K562 (cell line): ENCODE results near the gene MAN1A1. TPM values are rescaled to one million over a fixed set of nuclear protein-coding genes. Genes with fewer than 3 reads are reported as not detected.
A peak's percentile ranks its signal among the peaks of the same experiment; 100 is the strongest.

ENCODE experiments used
- ARNT ChIP-seq, 2 experiments: fragments of 450-650 bp; IDR thresholded peaks; 2 replicates each; pipeline ENCODE4 v1.6.1; 2016; ENCODE audit warnings: mild to moderate bottlenecking in 1 of 2
- ERF ChIP-seq: fragments of 450-650 bp; formaldehyde crosslinking; IDR thresholded peaks from 2 replicates; pipeline ENCODE4 v1.4.0; 2020; ENCODE audit warnings: mild to moderate bottlenecking, mixed read lengths
- GABPA ChIP-seq: fragments of 200-800 bp; sonication (Bioruptor generic); conservative IDR thresholded peaks from 2 replicates; pipeline ENCODE4 v1.6.1; 2016; ENCODE audit warnings: low read depth, missing genetic modification characterization, missing compliant biosample characterization
- HNRNPH1 ChIP-seq: fragments of 200-400 bp; formaldehyde crosslinking; optimal IDR thresholded peaks from 2 replicates; pipeline ENCODE3; 2017; ENCODE audit warnings: low read depth, mild to moderate bottlenecking, low read length, moderate library complexity
- HSF4 ChIP-seq: fragments of 250-450 bp; sonication (Bioruptor Pico); IDR thresholded peaks from 2 replicates; pipeline ENCODE4 v2.1.2; 2022; ENCODE audit warnings: mild to moderate bottlenecking, moderate library complexity, borderline replicate concordance
- KLF6 ChIP-seq: fragments of 250-450 bp; sonication (Bioruptor Pico); IDR thresholded peaks from 2 replicates; pipeline ENCODE4 v1.4.0; 2020; ENCODE audit warnings: mild to moderate bottlenecking, moderate library complexity, borderline replicate concordance
- LEF1 ChIP-seq: fragments of 450-650 bp; IDR thresholded peaks from 2 replicates; pipeline ENCODE4 v1.6.1; 2016; ENCODE audit warnings: mild to moderate bottlenecking
- NCOA2 ChIP-seq, 2 experiments: fragments of 450-650 bp; IDR thresholded peaks; 2 replicates each; pipeline ENCODE4 v1.6.1; 2018; ENCODE audit warnings: mild to moderate bottlenecking in 2 of 2, moderate library complexity in 1 of 2; ENCODE audit not compliant: partially characterized antibody in 2 of 2
- NCOR1 ChIP-seq: fragments of 450-650 bp; IDR thresholded peaks from 2 replicates; pipeline ENCODE4 v1.6.1; 2016; ENCODE audit warnings: mild to moderate bottlenecking, moderate library complexity
- PHB ChIP-seq: fragments of 250-450 bp; sonication (Bioruptor Pico); IDR thresholded peaks from 2 replicates; pipeline ENCODE4 v1.5.0; 2021
- PHF20 ChIP-seq: fragments of 450-650 bp; IDR thresholded peaks from 2 replicates; pipeline ENCODE4 v1.6.1; 2018; ENCODE audit not compliant: partially characterized antibody
- POLR2AphosphoS2 ChIP-seq: IDR thresholded peaks from 2 replicates; pipeline ENCODE4 v1.6.1; 2012; ENCODE audit warnings: low read length, improper control_type of control experiment
- PRMT5 ChIP-seq: sonication (generic); formaldehyde crosslinking; IDR thresholded peaks from 2 replicates; pipeline ENCODE4 v1.5.0; 2020; ENCODE audit warnings: missing genetic modification reagents
- RBM14 ChIP-seq: fragments of 200-400 bp; formaldehyde crosslinking; IDR thresholded peaks from 2 replicates; pipeline ENCODE4 v1.6.1; 2018; ENCODE audit warnings: low read depth, mild to moderate bottlenecking, low read length, moderate library complexity, borderline replicate concordance; ENCODE audit not compliant: insufficient read depth
- RCOR1 ChIP-seq, 2 experiments: IDR thresholded peaks; 2 replicates each; pipeline ENCODE4 v1.6.1; 2012; ENCODE audit warnings: low read depth in 2 of 2, low read length in 2 of 2, borderline replicate concordance in 1 of 2, improper control_type of control experiment in 1 of 2
- RHOXF2B ChIP-seq: fragments of 250-450 bp; sonication (Bioruptor Pico); conservative IDR thresholded peaks from 2 replicates; pipeline ENCODE4 v1.5.1; 2021
- STAT5A ChIP-seq: IDR thresholded peaks from 2 replicates; pipeline ENCODE4 v1.6.1; 2012; ENCODE audit warnings: low read length, inconsistent platforms, borderline replicate concordance
- XRCC5 ChIP-seq: fragments of 200-400 bp; formaldehyde crosslinking; IDR thresholded peaks from 2 replicates; pipeline ENCODE4 v1.6.1; 2017; ENCODE audit warnings: low read depth, mild to moderate bottlenecking, low read length
- ZC3H11A ChIP-seq: IDR thresholded peaks from 2 replicates; pipeline ENCODE4 v1.6.1; 2012; ENCODE audit warnings: low read depth, low read length, improper control_type of control experiment
- ZFX ChIP-seq: sonication (generic); formaldehyde crosslinking; IDR thresholded peaks from 2 replicates; pipeline ENCODE4 v1.8.0; 2022; ENCODE audit warnings: mild to moderate bottlenecking, missing genetic modification reagents, moderate library complexity
- ZNF184 ChIP-seq: sonication (generic); formaldehyde crosslinking; IDR thresholded peaks from 2 replicates; pipeline ENCODE4 v1.5.0; 2020; ENCODE audit warnings: missing genetic modification reagents
- polyA plus RNA-seq, 8 experiments: library from polyadenylated mRNA; depleted of rRNA in 4 of 8; stranded (reverse) in 5 of 8; unstranded in 3 of 8; fragments of >200 nt; fragmentation: Nextera tagmentation in 2 of 8; fragmentation: Illumina TruSeq in 1 of 8; extraction: Ambion mirVana in 2 of 8; extraction: Trizol in 1 of 8; gene quantifications; 2 replicates each; pipeline versions ENCODE4 v1.2.1 to v1.2.3, GENCODE V29; 2011 to 2014; ENCODE audit warnings: inconsistent platforms in 1 of 8, missing spikeins in 1 of 8
- total RNA-seq, 7 experiments: library from RNA; depleted of rRNA in 6 of 7; stranded (reverse); fragments of >200 nt in 6 of 7; fragmentation: Illumina TruSeq in 2 of 7; extraction: Trizol in 2 of 7; gene quantifications; 2 replicates each; pipeline versions ENCODE4 v1.2.1 to v1.2.3, GENCODE V29; 2011 to 2021; ENCODE audit warnings: low replicate concordance in 1 of 7
- TF ChIP-seq, protein P1 (sequence below): sonication (generic); formaldehyde crosslinking; IDR thresholded peaks from 2 replicates; pipeline ENCODE4 v1.8.0; 2022; ENCODE audit warnings: mild to moderate bottlenecking, low read depth, missing genetic modification reagents
- TF ChIP-seq, protein P2 (sequence below): fragments of 250-450 bp; sonication (Bioruptor Pico); IDR thresholded peaks from 2 replicates; pipeline ENCODE4 v1.5.0; 2021
- TF ChIP-seq, protein P3 (sequence below): fragments of 450-650 bp; IDR thresholded peaks from 2 replicates; pipeline ENCODE4 v1.6.1; 2017; ENCODE audit warnings: mild to moderate bottlenecking, moderate library complexity

Gene MAN1A1
- total and polyA plus RNA-seq, 9 of the 15 experiments (the other 6 are each of a cell fraction or from before 2014, with no cell fraction given) = 24.5 to 78.4 (median 59.7) TPM

DNA sequence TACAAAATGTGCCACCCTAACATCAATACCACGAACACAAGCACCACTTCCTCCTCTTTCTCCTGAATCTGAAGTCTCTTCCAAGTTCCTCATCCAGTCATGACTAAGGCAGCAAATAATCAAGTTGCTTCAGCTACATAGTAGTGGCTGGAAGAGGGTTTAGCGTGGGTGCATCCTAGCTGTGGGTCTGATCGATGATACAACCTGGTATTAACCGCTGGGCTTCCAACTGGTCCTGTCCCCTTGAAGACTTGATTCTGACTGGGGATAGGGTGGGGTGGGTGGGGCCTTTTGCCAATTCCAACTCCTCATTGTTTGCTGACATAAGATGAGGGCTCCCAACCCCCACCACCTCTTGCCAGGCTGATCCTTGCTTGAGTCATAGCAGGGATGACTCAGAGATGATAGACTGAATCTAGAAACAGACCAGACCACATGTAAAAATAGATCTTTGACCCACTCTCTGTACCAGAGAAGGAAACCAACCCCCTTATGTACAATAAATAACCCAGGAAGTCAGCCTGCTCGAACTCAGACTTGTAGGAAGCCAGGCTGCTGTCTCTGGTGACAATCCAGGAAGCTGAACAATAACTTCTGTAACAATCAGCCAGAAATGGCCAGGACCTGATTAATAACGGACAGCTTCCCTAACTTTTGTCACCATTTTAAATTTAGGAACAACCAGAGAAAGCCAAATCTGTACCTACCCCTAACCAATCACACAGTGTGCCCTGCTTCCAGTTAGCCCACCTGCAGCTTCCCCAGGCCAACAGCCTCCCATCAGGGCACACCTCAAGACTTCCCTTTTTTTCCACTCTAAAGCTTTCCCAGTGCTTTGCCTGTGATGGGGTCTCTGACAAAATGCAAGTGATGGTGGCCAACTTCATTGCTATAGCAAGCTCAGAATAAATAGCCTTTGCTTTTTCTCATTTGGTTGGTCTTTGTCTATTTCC is 202.2 kb downstream of the MAN1A1 start (continued):
- TF ChIP-seq, protein P1, sequence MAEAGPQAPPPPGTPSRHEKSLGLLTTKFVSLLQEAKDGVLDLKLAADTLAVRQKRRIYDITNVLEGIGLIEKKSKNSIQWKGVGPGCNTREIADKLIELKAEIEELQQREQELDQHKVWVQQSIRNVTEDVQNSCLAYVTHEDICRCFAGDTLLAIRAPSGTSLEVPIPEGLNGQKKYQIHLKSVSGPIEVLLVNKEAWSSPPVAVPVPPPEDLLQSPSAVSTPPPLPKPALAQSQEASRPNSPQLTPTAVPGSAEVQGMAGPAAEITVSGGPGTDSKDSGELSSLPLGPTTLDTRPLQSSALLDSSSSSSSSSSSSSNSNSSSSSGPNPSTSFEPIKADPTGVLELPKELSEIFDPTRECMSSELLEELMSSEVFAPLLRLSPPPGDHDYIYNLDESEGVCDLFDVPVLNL (CRISPR knock-in tag) = no peak
- TF ChIP-seq RCOR1 (IDR thresholded peaks at IDR 0.05; ENCODE audit: borderline replicate concordance in 1 of 2, low read depth in 2 of 2, low read length in 2 of 2) (peak in 1 of 2 experiments; percentile 21; a peak in 1 of 4 replicates), ZC3H11A (no peak), XRCC5 (0 out of 2 replicates have a peak, but pooled peaks have one; percentile 41), RHOXF2B (CRISPR knock-in tag) (no peak), POLR2AphosphoS2 (no peak), ZFX (CRISPR knock-in tag) (no peak), PHF20 (no peak), GABPA (tag) (peak; percentile 31; the same call in 1 of the 2 replicates), KLF6 (CRISPR knock-in tag) (no peak), ARNT (IDR thresholded peaks at IDR 0.05) (peak in 1 of 2 experiments; percentile 63; a peak in 3 of 4 replicates), PRMT5 (CRISPR knock-in tag) (no peak), NCOR1 (peak; percentile 84), RBM14 (no peak), HNRNPH1 (no peak), NCOA2 (IDR thresholded peaks at IDR 0.05; ENCODE audit: partially characterized antibody in 2 of 2) (no peak), LEF1 (no peak), STAT5A (peak; percentile 18; the same call in 1 of the 2 replicates), HSF4 (no peak), PHB (CRISPR knock-in tag) (no peak), ZNF184 (no peak), ERF (peak; percentile 54; the same call in 1 of the 2 replicates)
- TF ChIP-seq, protein P2, sequence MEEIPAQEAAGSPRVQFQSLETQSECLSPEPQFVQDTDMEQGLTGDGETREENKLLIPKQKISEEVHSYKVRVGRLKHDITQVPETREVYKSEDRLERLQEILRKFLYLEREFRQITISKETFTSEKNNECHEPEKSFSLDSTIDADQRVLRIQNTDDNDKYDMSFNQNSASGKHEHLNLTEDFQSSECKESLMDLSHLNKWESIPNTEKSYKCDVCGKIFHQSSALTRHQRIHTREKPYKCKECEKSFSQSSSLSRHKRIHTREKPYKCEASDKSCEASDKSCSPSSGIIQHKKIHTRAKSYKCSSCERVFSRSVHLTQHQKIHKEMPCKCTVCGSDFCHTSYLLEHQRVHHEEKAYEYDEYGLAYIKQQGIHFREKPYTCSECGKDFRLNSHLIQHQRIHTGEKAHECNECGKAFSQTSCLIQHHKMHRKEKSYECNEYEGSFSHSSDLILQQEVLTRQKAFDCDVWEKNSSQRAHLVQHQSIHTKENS (CRISPR knock-in tag) = no peak
- TF ChIP-seq, protein P3, sequence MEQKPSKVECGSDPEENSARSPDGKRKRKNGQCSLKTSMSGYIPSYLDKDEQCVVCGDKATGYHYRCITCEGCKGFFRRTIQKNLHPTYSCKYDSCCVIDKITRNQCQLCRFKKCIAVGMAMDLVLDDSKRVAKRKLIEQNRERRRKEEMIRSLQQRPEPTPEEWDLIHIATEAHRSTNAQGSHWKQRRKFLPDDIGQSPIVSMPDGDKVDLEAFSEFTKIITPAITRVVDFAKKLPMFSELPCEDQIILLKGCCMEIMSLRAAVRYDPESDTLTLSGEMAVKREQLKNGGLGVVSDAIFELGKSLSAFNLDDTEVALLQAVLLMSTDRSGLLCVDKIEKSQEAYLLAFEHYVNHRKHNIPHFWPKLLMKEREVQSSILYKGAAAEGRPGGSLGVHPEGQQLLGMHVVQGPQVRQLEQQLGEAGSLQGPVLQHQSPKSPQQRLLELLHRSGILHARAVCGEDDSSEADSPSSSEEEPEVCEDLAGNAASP = no peak
